H1 (cell line): ENCODE results near the gene CTNNBL1.

Experiments used
- EZH2 ChIP-seq: fragments of 200-600 bp; sonication (generic); IDR thresholded peaks from 2 replicates; pipeline ENCODE4 v1.7.1; 2012; ENCODE audit warnings: low read depth, mild to moderate bottlenecking, moderate library complexity, low read length, inconsistent platforms; ENCODE audit not compliant: severe bottlenecking
- PHF8 ChIP-seq: fragments of 200-600 bp; sonication (generic); conservative IDR thresholded peaks from 2 replicates; pipeline ENCODE4 v1.7.1; 2012; ENCODE audit warnings: low read depth, mild to moderate bottlenecking, inconsistent platforms, low read length, moderate library complexity
- RAD21 ChIP-seq, 2 experiments: IDR thresholded peaks in 1 of 2; conservative IDR thresholded peaks in 1 of 2; 2 replicates each; pipeline ENCODE4 v1.6.1; 2011; ENCODE audit warnings: low read depth in 2 of 2, low read length in 2 of 2, improper control_type of control experiment in 1 of 2, inconsistent platforms in 1 of 2, mild to moderate bottlenecking in 1 of 2, moderate library complexity in 1 of 2
- SP1 ChIP-seq: IDR thresholded peaks from 2 replicates; pipeline ENCODE4 v1.6.1; 2011; ENCODE audit warnings: low read depth, low read length
- TAF1 ChIP-seq: IDR thresholded peaks from 2 replicates; pipeline ENCODE4 v1.6.1; 2011; ENCODE audit warnings: mild to moderate bottlenecking, low read depth, low read length
- USF2 ChIP-seq: IDR thresholded peaks from 2 replicates; pipeline ENCODE4 v1.6.1; 2011; ENCODE audit warnings: low read length, improper control_type of control experiment
- YY1 ChIP-seq: IDR thresholded peaks from 2 replicates; pipeline ENCODE4 v1.6.1; 2011; ENCODE audit warnings: low read depth, mild to moderate bottlenecking, low read length
- TF ChIP-seq, protein P1 (sequence below), 3 experiments: IDR thresholded peaks; 1 replicate in 2 of 3; 2 replicates in 1 of 3; pipeline versions ENCODE4 v1.5.1 to v1.6.1; 2011; ENCODE audit warnings: low read length in 3 of 3, mild to moderate bottlenecking in 3 of 3, inconsistent platforms in 2 of 3, low read depth in 1 of 3, moderate library complexity in 1 of 3; ENCODE audit not compliant: insufficient read depth in 1 of 3; ENCODE audit errors: control extremely low read depth in 1 of 3

DNA sequence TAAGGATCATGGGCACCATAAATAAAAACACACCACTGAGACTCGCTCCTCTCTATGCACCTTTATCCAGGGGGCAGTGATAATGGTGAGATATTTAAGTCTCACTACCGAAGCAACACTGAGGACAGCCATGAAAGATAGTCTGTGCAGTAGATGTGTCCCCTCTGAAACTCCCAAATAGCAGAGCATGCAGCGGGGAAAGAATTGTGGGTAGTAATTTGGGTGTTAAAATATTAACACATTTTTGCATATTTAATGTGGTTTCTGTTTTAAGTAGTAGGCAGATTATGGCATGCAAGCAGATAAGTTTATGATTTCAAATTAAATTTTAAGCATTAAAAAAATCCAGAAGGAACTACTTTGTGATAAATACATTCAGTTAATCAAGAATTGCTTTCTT, 82.7 kb downstream of the CTNNBL1 start:
- TF ChIP-seq EZH2 (no peak), YY1 (no peak), TAF1 (no peak), PHF8 (no peak), RAD21 (IDR thresholded peaks at IDR 0.05 in 1 of 2, conservative IDR thresholded peaks at IDR 0.05 in 1 of 2; ENCODE audit: low read depth in 2 of 2, low read length in 2 of 2) (no peak), USF2 (no peak), SP1 (no peak)
- TF ChIP-seq, protein P1, sequence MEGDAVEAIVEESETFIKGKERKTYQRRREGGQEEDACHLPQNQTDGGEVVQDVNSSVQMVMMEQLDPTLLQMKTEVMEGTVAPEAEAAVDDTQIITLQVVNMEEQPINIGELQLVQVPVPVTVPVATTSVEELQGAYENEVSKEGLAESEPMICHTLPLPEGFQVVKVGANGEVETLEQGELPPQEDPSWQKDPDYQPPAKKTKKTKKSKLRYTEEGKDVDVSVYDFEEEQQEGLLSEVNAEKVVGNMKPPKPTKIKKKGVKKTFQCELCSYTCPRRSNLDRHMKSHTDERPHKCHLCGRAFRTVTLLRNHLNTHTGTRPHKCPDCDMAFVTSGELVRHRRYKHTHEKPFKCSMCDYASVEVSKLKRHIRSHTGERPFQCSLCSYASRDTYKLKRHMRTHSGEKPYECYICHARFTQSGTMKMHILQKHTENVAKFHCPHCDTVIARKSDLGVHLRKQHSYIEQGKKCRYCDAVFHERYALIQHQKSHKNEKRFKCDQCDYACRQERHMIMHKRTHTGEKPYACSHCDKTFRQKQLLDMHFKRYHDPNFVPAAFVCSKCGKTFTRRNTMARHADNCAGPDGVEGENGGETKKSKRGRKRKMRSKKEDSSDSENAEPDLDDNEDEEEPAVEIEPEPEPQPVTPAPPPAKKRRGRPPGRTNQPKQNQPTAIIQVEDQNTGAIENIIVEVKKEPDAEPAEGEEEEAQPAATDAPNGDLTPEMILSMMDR (IDR thresholded peaks at IDR 0.05; ENCODE audit: control extremely low read depth in 1 of 3, insufficient read depth in 1 of 3, low read depth in 1 of 3, low read length in 3 of 3) = no peak
